Measurements from ENCODE around the gene TIAM1.

Gene TIAM1

GRCh38 chr21:31111093-31111492 lies 233.0 kb downstream of the TIAM1 start:
- TF ChIP-seq, protein P1, sequence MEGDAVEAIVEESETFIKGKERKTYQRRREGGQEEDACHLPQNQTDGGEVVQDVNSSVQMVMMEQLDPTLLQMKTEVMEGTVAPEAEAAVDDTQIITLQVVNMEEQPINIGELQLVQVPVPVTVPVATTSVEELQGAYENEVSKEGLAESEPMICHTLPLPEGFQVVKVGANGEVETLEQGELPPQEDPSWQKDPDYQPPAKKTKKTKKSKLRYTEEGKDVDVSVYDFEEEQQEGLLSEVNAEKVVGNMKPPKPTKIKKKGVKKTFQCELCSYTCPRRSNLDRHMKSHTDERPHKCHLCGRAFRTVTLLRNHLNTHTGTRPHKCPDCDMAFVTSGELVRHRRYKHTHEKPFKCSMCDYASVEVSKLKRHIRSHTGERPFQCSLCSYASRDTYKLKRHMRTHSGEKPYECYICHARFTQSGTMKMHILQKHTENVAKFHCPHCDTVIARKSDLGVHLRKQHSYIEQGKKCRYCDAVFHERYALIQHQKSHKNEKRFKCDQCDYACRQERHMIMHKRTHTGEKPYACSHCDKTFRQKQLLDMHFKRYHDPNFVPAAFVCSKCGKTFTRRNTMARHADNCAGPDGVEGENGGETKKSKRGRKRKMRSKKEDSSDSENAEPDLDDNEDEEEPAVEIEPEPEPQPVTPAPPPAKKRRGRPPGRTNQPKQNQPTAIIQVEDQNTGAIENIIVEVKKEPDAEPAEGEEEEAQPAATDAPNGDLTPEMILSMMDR (IDR thresholded peaks at IDR 0.05), result no peak
- H3K4me2 ChIP-seq (ENCODE audit: low read length), result no peak overlapping the region
- no peaks in the 10 kb centered on the region for H3K36me3 ChIP-seq (ENCODE audit: control insufficient read depth, insufficient read depth, low read length)
- H3K4me3 ChIP-seq (ENCODE audit: low read depth, low read length), result no peak overlapping the region
- no peaks in the 10 kb centered on the region for H3K27me3 ChIP-seq (ENCODE audit: control insufficient read depth, insufficient read depth, low read length)
- no peaks in the 10 kb centered on the region for H3K4me1 ChIP-seq
- no peaks in the 10 kb centered on the region for H3K79me2 ChIP-seq
- H3K9ac ChIP-seq, result no peak overlapping the region
- H2AFZ ChIP-seq, result no peak overlapping the region
- H3K27ac ChIP-seq, result no peak overlapping the region
- no peaks in the 10 kb centered on the region for H3K9me3 ChIP-seq (ENCODE audit: control insufficient read depth, low read length)

DNA sequence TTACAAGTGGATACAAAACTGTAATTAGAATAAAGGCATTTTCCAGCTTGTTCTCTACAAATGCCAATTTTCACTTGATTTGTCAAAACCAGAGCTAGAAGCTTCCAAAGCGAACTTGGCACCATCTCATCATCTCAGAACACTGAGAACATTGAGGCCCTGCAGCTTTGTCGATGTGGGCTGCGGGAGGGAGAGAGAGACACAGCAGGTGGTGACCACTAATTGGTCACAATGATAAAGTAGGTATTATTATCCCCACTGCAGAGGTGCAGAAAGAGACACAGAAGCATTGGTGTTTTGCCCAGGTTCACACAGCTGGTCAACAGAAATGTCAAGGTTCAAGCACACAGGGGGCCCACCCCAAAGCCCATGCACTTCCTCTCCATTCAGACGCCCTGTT lies 233.6 kb downstream of the TIAM1 start:
- H3K27me3 ChIP-seq (ENCODE audit: control insufficient read depth, insufficient read depth, low read length), result no peaks in the 10 kb centered on the region
- H3K36me3 ChIP-seq (ENCODE audit: control insufficient read depth, insufficient read depth, low read length), result no peaks in the 10 kb centered on the region
- no peaks in the 10 kb centered on the region for H3K9me3 ChIP-seq (ENCODE audit: control insufficient read depth, low read length)
- TF ChIP-seq, protein P1 (IDR thresholded peaks at IDR 0.05), result no peak
- H3K27ac ChIP-seq, result no peak overlapping the region
- H3K4me3 ChIP-seq (ENCODE audit: low read depth, low read length), result no peak overlapping the region
- no peak overlapping the region for H2AFZ ChIP-seq
- H3K4me2 ChIP-seq (ENCODE audit: low read length), result no peak overlapping the region
- no peak overlapping the region for H3K9ac ChIP-seq
- H3K79me2 ChIP-seq, result no peaks in the 10 kb centered on the region
- no peaks in the 10 kb centered on the region for H3K4me1 ChIP-seq

DNA sequence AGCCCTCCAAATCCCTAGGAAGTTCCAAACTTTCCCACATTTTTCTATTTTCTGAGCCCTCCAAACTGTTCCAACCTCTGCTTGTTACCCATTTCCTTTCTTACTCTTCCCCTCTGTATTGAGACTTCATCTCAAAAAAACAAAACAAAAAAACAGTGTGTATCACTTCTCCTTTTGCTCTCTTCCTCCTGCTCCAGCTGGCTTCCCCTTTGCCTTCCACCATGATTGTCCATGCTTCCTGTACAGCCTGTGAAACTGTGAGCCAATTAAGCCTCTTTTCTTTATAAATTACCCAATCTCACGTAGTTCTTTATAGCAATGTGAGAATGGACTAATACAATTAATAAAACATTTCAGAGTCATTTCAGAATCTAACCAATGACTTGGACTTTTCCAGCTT lies 236.2 kb downstream of the TIAM1 start:
- H2AFZ ChIP-seq, result no peak overlapping the region
- no peak overlapping the region for H3K4me2 ChIP-seq (ENCODE audit: low read length)
- H3K27me3 ChIP-seq (ENCODE audit: control insufficient read depth, insufficient read depth, low read length), result no peaks in the 10 kb centered on the region
- no peak overlapping the region for H3K27ac ChIP-seq
- H3K9me3 ChIP-seq (ENCODE audit: control insufficient read depth, low read length), result no peaks in the 10 kb centered on the region
- no peaks in the 10 kb centered on the region for H3K79me2 ChIP-seq
- H3K36me3 ChIP-seq (ENCODE audit: control insufficient read depth, insufficient read depth, low read length), result no peaks in the 10 kb centered on the region
- H3K9ac ChIP-seq, result no peak overlapping the region
- TF ChIP-seq, protein P1 (IDR thresholded peaks at IDR 0.05), result no peak
- no peak overlapping the region for H3K4me3 ChIP-seq (ENCODE audit: low read depth, low read length)
- no peaks in the 10 kb centered on the region for H3K4me1 ChIP-seq

DNA sequence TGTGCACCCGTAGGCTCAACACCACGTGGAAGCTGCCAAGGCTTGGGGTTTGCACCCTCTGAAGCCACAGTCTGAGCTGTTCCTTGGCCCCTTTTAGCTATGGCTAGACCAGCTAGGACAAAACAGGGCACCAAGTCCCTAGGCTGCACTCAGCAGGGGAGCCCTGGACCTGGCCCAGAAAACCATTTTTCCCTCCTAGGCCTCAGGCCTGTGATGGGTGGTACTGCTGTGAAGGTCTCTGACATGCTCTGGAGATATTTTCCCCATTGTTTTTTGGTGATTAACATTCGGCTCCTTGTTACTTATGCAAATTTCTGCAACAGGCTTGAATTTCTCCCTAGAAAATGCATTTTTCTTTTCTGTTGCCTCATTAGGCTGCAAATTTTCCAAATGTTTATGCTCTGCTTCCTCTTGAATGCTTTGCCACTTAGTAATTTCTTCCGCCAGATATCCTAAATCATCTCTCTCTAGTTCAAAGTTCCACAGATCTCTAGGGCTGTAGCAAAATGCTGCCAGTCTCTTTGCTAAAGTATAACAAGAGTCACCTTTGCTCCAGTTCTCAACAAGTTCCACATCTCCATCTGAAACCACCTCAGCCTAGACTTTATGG lies 236.8 kb downstream of the TIAM1 start:
- H3K36me3 ChIP-seq (ENCODE audit: control insufficient read depth, insufficient read depth, low read length), result no peaks in the 10 kb centered on the region
- no peak overlapping the region for H3K27ac ChIP-seq
- H3K4me3 ChIP-seq (ENCODE audit: low read depth, low read length), result no peak overlapping the region
- H2AFZ ChIP-seq, result no peak overlapping the region
- no peak overlapping the region for H3K4me2 ChIP-seq (ENCODE audit: low read length)
- H3K9ac ChIP-seq, result no peak overlapping the region
- no peaks in the 10 kb centered on the region for H3K27me3 ChIP-seq (ENCODE audit: control insufficient read depth, insufficient read depth, low read length)
- no peaks in the 10 kb centered on the region for H3K79me2 ChIP-seq
- no peaks in the 10 kb centered on the region for H3K9me3 ChIP-seq (ENCODE audit: control insufficient read depth, low read length)
- TF ChIP-seq, protein P1 (IDR thresholded peaks at IDR 0.05), result no peak
- no peaks in the 10 kb centered on the region for H3K4me1 ChIP-seq

DNA sequence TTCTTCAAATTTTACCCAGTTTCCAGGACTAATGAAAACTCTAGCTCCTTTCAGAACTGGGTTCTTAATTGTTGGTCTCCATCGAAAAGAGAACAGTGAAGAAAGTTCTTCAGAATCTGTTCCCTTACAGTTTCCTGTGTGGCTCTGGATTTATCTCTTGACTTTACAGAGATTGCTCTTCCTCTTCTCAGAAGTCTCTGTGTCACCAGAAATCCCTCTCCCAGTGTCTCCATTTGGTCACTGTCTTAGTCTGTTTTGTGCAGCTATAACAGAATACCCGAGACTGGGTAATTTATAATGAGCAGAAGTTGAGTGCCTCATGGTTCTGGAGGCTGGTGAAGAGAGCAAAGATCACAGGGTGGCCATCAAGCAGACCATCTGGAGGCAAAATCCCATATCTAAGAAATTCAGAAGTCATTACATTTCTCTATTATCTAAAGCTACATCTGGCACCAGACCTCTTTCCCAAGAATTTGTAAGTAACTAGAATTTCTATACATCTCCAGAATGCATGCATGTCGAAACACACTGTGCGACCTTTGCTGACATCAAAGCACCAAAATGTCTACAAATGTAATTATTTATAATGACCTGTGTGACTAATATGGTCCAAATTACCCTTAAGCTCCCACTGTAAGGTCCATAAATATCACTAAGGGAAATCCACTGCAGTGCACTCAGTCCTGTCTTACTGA lies 240.3 kb downstream of the TIAM1 start:
- Histone ChIP-seq H3K4me1 (no peaks in the 10 kb centered on the region), H2AFZ (no peak overlapping the region), H3K27me3 (ENCODE audit: control insufficient read depth, insufficient read depth, low read length) (no peaks in the 10 kb centered on the region), H3K9me3 (ENCODE audit: control insufficient read depth, low read length) (no peaks in the 10 kb centered on the region), H3K4me3 (ENCODE audit: low read depth, low read length) (no peak overlapping the region), H3K9ac (no peak overlapping the region), H3K79me2 (no peaks in the 10 kb centered on the region), H3K27ac (no peak overlapping the region), H3K4me2 (ENCODE audit: low read length) (no peak overlapping the region), H3K36me3 (ENCODE audit: control insufficient read depth, insufficient read depth, low read length) (no peaks in the 10 kb centered on the region)
- TF ChIP-seq, protein P1 (IDR thresholded peaks at IDR 0.05), result no peak
